A549 (cell line): ENCODE data around the gene TTC27.

Experiments used
- EP300 ChIP-seq, 2 experiments: fragments of >200 bp; sonication (Bioruptor Twin); formaldehyde crosslinking; IDR thresholded peaks; 2 replicates in 1 of 2; 3 replicates in 1 of 2; pipeline ENCODE4 v1.6.1; 2016 to 2017
- ESRRA ChIP-seq: fragments of 150-350 bp; IDR thresholded peaks from 2 replicates; pipeline ENCODE4 v1.6.1; 2014; ENCODE audit warnings: mild to moderate bottlenecking, low read length, borderline replicate concordance
- JUNB ChIP-seq: fragments of >200 bp; sonication (Bioruptor Twin); formaldehyde crosslinking; IDR thresholded peaks from 2 replicates; pipeline ENCODE4 v1.6.1; 2016
- PHF8 ChIP-seq: fragments of 200-600 bp; sonication (generic); IDR thresholded peaks from 2 replicates; pipeline ENCODE4 v1.6.1; 2016; ENCODE audit warnings: low read depth, mild to moderate bottlenecking, antibody characterized with exemption, moderate library complexity, borderline replicate concordance
- POLR2A ChIP-seq: IDR thresholded peaks from 2 replicates; pipeline ENCODE4 v1.6.1; 2012; ENCODE audit warnings: mild to moderate bottlenecking, low read length
- RAD21 ChIP-seq, 2 experiments: fragments of >200 bp in 1 of 2; sonication (Bioruptor Twin) in 1 of 2; formaldehyde crosslinking in 1 of 2; IDR thresholded peaks in 1 of 2; conservative IDR thresholded peaks in 1 of 2; 2 replicates in 1 of 2; 3 replicates in 1 of 2; pipeline ENCODE4 v1.6.1; 2012 to 2018; ENCODE audit warnings: inconsistent platforms in 1 of 2
- RFX5 ChIP-seq: fragments of 450-650 bp; IDR thresholded peaks from 2 replicates; pipeline ENCODE4 v1.7.1; 2014; ENCODE audit warnings: antibody characterized with exemption, mild to moderate bottlenecking, moderate library complexity
- TF ChIP-seq, protein P1 (sequence below): fragments of 450-650 bp; IDR thresholded peaks from 2 replicates; pipeline ENCODE4 v1.6.1; 2014; ENCODE audit warnings: antibody characterized with exemption
- TF ChIP-seq, protein P2 (sequence below): fragments of >200 bp; sonication (Bioruptor Twin); formaldehyde crosslinking; IDR thresholded peaks from 3 replicates; pipeline ENCODE4 v1.5.1; 2016
- TF ChIP-seq, protein P3 (sequence below): IDR thresholded peaks from 2 replicates; pipeline ENCODE4 v1.6.1; 2012
- TF ChIP-seq, protein P4 (sequence below): IDR thresholded peaks from 2 replicates; pipeline ENCODE4 v1.6.1; 2012

DNA sequence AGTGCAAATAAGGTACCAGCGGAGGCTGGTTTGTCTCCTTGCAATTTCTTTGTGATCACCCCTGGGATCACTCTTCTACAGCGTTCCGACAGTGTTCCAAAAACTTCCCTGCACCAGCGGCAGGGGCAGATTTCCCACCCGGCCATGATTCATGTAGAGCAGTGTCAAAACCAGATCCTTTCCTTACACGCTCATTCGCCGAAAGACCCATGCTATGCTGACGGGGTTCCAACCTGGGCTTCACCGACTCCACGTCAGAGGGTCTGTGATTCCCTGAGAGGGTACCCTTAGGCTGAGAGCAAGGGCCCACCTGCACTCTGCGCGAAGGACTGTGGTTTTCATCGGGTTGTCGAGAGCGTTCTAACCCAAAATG lies 423 bp upstream of the TTC27 start:
- TF ChIP-seq, protein P1, sequence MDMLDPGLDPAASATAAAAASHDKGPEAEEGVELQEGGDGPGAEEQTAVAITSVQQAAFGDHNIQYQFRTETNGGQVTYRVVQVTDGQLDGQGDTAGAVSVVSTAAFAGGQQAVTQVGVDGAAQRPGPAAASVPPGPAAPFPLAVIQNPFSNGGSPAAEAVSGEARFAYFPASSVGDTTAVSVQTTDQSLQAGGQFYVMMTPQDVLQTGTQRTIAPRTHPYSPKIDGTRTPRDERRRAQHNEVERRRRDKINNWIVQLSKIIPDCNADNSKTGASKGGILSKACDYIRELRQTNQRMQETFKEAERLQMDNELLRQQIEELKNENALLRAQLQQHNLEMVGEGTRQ, result no peak
- TF ChIP-seq EP300 (IDR thresholded peaks at IDR 0.05) (no peak), RFX5 (no peak), ESRRA (no peak), POLR2A (no peak), RAD21 (conservative IDR thresholded peaks at IDR 0.05 in 1 of 2, IDR thresholded peaks at IDR 0.05 in 1 of 2) (no peak), JUNB (no peak), PHF8 (no peak)
- TF ChIP-seq, protein P2, sequence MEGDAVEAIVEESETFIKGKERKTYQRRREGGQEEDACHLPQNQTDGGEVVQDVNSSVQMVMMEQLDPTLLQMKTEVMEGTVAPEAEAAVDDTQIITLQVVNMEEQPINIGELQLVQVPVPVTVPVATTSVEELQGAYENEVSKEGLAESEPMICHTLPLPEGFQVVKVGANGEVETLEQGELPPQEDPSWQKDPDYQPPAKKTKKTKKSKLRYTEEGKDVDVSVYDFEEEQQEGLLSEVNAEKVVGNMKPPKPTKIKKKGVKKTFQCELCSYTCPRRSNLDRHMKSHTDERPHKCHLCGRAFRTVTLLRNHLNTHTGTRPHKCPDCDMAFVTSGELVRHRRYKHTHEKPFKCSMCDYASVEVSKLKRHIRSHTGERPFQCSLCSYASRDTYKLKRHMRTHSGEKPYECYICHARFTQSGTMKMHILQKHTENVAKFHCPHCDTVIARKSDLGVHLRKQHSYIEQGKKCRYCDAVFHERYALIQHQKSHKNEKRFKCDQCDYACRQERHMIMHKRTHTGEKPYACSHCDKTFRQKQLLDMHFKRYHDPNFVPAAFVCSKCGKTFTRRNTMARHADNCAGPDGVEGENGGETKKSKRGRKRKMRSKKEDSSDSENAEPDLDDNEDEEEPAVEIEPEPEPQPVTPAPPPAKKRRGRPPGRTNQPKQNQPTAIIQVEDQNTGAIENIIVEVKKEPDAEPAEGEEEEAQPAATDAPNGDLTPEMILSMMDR, result no peak
- TF ChIP-seq, protein P3, sequence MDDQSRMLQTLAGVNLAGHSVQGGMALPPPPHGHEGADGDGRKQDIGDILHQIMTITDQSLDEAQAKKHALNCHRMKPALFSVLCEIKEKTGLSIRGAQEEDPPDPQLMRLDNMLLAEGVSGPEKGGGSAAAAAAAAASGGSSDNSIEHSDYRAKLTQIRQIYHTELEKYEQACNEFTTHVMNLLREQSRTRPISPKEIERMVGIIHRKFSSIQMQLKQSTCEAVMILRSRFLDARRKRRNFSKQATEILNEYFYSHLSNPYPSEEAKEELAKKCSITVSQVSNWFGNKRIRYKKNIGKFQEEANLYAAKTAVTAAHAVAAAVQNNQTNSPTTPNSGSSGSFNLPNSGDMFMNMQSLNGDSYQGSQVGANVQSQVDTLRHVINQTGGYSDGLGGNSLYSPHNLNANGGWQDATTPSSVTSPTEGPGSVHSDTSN, result no peak
- TF ChIP-seq, protein P4, sequence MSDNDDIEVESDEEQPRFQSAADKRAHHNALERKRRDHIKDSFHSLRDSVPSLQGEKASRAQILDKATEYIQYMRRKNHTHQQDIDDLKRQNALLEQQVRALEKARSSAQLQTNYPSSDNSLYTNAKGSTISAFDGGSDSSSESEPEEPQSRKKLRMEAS, result no peak
